SK-MEL-5 (cell line): ENCODE results near the gene PCDHA4. TPM values are rescaled to one million over a fixed set of nuclear protein-coding genes. Genes with fewer than 3 reads are reported as not detected.
"Not testable (repeated sequence)": the region's sequence is repeated elsewhere in the genome, so short reads cannot be mapped to it uniquely, and the experiment has no call there.

Source experiments
- DNase-seq: peaks from one replicate; pipeline ENCODE4 v3.0.0-alpha.2; 2016; ENCODE audit warnings: low read depth, low spot score
- in situ Hi-C: cut with HindIII; loops from 2 replicates; pipeline ENCODE4 v1.10.0; 2016; ENCODE audit warnings: low sequenced_read_pairs, high pct_unique_total_duplicates, low pct_unique_long_range_greater_than_20kb
- polyA plus RNA-seq, 2 experiments: library from polyadenylated mRNA; depleted of rRNA; stranded (reverse); fragments of >200 nt; gene quantifications; 2 replicates each; pipeline ENCODE4 v1.2.3, GENCODE V29; 2015
- total RNA-seq: library from RNA; depleted of rRNA; stranded (reverse); fragments of >200 nt; shearing (Covaris generic); gene quantifications from 2 replicates; pipeline ENCODE4 v1.2.3, GENCODE V29; 2014; rRNA removed

Gene PCDHA4
- total RNA-seq = 0.48 and 0.67 TPM in 2 replicates
- 0.43 and 0.49 TPM in 2 replicates for polyA plus RNA-seq (2015; cell fraction: cytosol; rRNA removed)
- 0.06 TPM in 1 of 2 replicates, not detected in the other for polyA plus RNA-seq (2015; cell fraction: nucleus; rRNA removed)

GRCh38 chr5:140806834-140807775 lies at the start of gene PCDHA4:
PCDHA4 (plus strand) TSS chr5:140807068.
- peak; percentile 53 for DNase-seq
- in situ Hi-C loops = no loop called here

- in situ Hi-C loops = no loop called here
- DNase-seq = peak; percentile 6
Observed at GRCh38 chr5:140764177-140764973, 42.5 kb upstream of the PCDHA4 start.

- no peak for DNase-seq
- in situ Hi-C loops = no loop called here
Observed at GRCh38 chr5:140767444-140767843, 39.4 kb upstream of the PCDHA4 start.

- in situ Hi-C loops = no loop called here
- no peak for DNase-seq
Observed at GRCh38 chr5:140780512-140780911, 26.4 kb upstream of the PCDHA4 start.

GRCh38 chr5:140785905-140786686 lies 20.8 kb upstream of the PCDHA4 start, which contains the start of gene PCDHA1:
PCDHA1 (plus strand) TSS chr5:140786140.
- in situ Hi-C loops = no loop called here
- DNase-seq = peak; percentile 56

GRCh38 chr5:140787422-140787821 lies 19.4 kb upstream of the PCDHA4 start:
- in situ Hi-C loops, DNase-seq: not testable (repeated sequence)

- DNase-seq, in situ Hi-C loops: not testable (repeated sequence)
Observed at GRCh38 chr5:140787849-140788504, 18.9 kb upstream of the PCDHA4 start.

- DNase-seq = no peak
- in situ Hi-C loops = no loop called here
Observed at GRCh38 chr5:140791089-140791488, 15.8 kb upstream of the PCDHA4 start.

- peak; percentile 53 for DNase-seq
- in situ Hi-C loops = no loop called here
Observed at GRCh38 chr5:140794595-140795258, 12.1 kb upstream of the PCDHA4 start, which contains the start of gene PCDHA2. PCDHA2 (plus strand) TSS chr5:140794852.

- DNase-seq = peak; percentile 73
- in situ Hi-C loops = no loop called here
Observed at GRCh38 chr5:140795259-140795641, 11.6 kb upstream of the PCDHA4 start.

GRCh38 chr5:140796072-140796717 lies 10.7 kb upstream of the PCDHA4 start:
- in situ Hi-C loops = not testable (repeated sequence)

GRCh38 chr5:140796718-140797095 lies 10.2 kb upstream of the PCDHA4 start:
- in situ Hi-C loops = no loop called here
- no peak for DNase-seq

More at GRCh38 chr5:140796072-140796717, 10.7 kb upstream of the PCDHA4 start:
- DNase-seq = not testable (repeated sequence)

GRCh38 chr5:140800816-140801493 lies 5.9 kb upstream of the PCDHA4 start, which contains the start of gene PCDHA3:
PCDHA3 (plus strand) TSS chr5:140801057.
- in situ Hi-C loops = no loop called here

GRCh38 chr5:140801494-140801841 lies 5.4 kb upstream of the PCDHA4 start:
- in situ Hi-C loops = no loop called here
- peak; percentile 54 for DNase-seq

More at GRCh38 chr5:140800816-140801493, 5.9 kb upstream of the PCDHA4 start, which contains the start of gene PCDHA3:
- peak; percentile 61 for DNase-seq

- DNase-seq, in situ Hi-C loops: not testable (repeated sequence)
Observed at GRCh38 chr5:140802381-140802780, 4.5 kb upstream of the PCDHA4 start.
